Spleen (tissue), 7 donors: ENCODE data around the gene STARD7.

Experiments used
- POLR2A ChIP-seq, 3 donors: fragments of 450-650 bp; IDR thresholded peaks; one replicate each; pipeline ENCODE4 v1.5.1; 2017; ENCODE audit warnings: antibody characterized with exemption in 3 of 3, mild to moderate bottlenecking in 1 of 3
- POLR2AphosphoS5 ChIP-seq, 3 donors: sonication (generic); formaldehyde crosslinking; IDR thresholded peaks; one replicate each; pipeline ENCODE4 v1.5.1; 2017; ENCODE audit warnings: antibody characterized with exemption in 3 of 3
- TF ChIP-seq, protein P1 (sequence below), 11 experiments: fragments of 200-600 bp in 7 of 11; fragments of 450-650 bp in 4 of 11; sonication (generic) in 4 of 11; IDR thresholded peaks in 8 of 11; conservative IDR thresholded peaks in 3 of 11; 1 replicate in 7 of 11; 2 replicates in 4 of 11; pipeline versions ENCODE4 v1.4.0 to v1.8.0; 2016 to 2021; ENCODE audit warnings: antibody characterized with exemption in 11 of 11, inconsistent platforms in 4 of 11, mild to moderate bottlenecking in 1 of 11
- donor health status: DM: no; HTN: no; CAD: no; lungs with moderate emphysema.
- donor health status: DM: no; HTN: no; CAD: no.
- donor health status: DM: no; HTN: no; CAD: no.

DNA sequence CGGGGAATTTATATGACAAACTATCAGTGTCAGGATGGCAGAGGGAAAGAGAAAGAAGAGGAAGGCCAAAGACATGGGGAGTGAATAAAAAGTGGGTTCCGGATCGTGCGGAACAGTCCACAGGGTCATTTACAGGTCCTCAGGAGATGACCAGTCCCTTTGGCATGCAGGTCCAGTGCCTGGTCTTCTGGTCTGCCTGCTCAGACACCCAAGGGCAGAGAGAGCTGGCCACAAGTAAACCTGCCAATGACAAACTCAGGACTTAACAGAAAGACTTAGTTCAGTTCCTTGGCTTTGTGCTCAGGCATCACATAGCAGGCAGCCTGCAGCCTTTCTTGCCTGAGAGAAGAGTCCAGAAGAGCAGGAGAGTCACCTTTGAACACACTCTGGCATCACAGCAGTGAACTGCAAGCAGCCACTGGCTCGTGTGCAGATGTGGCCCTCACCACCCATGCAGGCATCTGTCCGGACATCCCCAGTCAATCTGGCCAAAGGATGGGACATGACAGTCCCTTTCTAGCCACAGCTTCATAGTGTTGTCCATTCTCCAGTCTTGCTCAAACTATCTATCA lies 43.2 kb upstream of the STARD7 start:
- TF ChIP-seq POLR2AphosphoS5 (IDR thresholded peaks at IDR 0.05) = peak in 2 of 3 donors; percentile 68 to 72
- TF ChIP-seq, protein P1, sequence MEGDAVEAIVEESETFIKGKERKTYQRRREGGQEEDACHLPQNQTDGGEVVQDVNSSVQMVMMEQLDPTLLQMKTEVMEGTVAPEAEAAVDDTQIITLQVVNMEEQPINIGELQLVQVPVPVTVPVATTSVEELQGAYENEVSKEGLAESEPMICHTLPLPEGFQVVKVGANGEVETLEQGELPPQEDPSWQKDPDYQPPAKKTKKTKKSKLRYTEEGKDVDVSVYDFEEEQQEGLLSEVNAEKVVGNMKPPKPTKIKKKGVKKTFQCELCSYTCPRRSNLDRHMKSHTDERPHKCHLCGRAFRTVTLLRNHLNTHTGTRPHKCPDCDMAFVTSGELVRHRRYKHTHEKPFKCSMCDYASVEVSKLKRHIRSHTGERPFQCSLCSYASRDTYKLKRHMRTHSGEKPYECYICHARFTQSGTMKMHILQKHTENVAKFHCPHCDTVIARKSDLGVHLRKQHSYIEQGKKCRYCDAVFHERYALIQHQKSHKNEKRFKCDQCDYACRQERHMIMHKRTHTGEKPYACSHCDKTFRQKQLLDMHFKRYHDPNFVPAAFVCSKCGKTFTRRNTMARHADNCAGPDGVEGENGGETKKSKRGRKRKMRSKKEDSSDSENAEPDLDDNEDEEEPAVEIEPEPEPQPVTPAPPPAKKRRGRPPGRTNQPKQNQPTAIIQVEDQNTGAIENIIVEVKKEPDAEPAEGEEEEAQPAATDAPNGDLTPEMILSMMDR (IDR thresholded peaks at IDR 0.05 in 8 of 11, conservative IDR thresholded peaks at IDR 0.05 in 3 of 11) = no peak
- no peak for TF ChIP-seq POLR2A (IDR thresholded peaks at IDR 0.05)
